Gastrocnemius medialis (tissue), 4 donors: ENCODE measurements around the gene ZNF397. TPM values are rescaled to one million over a fixed set of nuclear protein-coding genes. Genes with fewer than 3 reads are reported as not detected.
A peak's percentile ranks its signal among the peaks of the same experiment; 100 is the strongest.

Experiments
- ATAC-seq, 2 donors: fragments of 150-250 bp; one replicate each; pipeline ENCODE4 v1.9.1; 2016
- DNase-seq, 2 donors: peaks; one replicate each; pipeline ENCODE4 v3.0.0-alpha.2; 2019
- H3K27ac ChIP-seq, 4 donors: fragments of 200-600 bp; sonication (generic); 1 replicate in 1 of 4; 2 replicates in 3 of 4; pipeline ENCODE4 v1.5.1; 2016 to 2018; ENCODE audit warnings: mild to moderate bottlenecking in 2 of 4, moderate library complexity in 1 of 4
- H3K27me3 ChIP-seq, 3 donors: fragments of 200-600 bp; sonication (generic) in 2 of 3; 1 replicate in 1 of 3; 2 replicates in 2 of 3; pipeline versions ENCODE4 v1.5.1 to v1.6.0; 2016 to 2019; ENCODE audit warnings: mild to moderate bottlenecking in 1 of 3, moderate library complexity in 1 of 3
- H3K36me3 ChIP-seq, 2 donors: fragments of 200-600 bp; sonication (generic) in 1 of 2; one replicate each; pipeline ENCODE4 v1.5.1; 2017 to 2018
- H3K4me1 ChIP-seq, 2 donors: fragments of 200-600 bp; sonication (generic) in 1 of 2; one replicate each; pipeline ENCODE4 v1.5.1; 2016 to 2017; ENCODE audit warnings: mild to moderate bottlenecking in 2 of 2
- H3K4me3 ChIP-seq, 4 donors: fragments of 200-600 bp; sonication (generic) in 3 of 4; 1 replicate in 1 of 4; 2 replicates in 3 of 4; pipeline ENCODE4 v1.5.1; 2016 to 2019; ENCODE audit warnings: mild to moderate bottlenecking in 2 of 4
- H3K9me3 ChIP-seq, 3 donors: fragments of 200-600 bp; sonication (generic) in 2 of 3; 1 replicate in 1 of 3; 2 replicates in 2 of 3; pipeline ENCODE4 v1.5.1; 2016 to 2019
- POLR2A ChIP-seq, 2 donors: fragments of 450-650 bp; IDR thresholded peaks; one replicate each; pipeline ENCODE4 v1.6.1; 2017; ENCODE audit warnings: antibody characterized with exemption in 2 of 2, mild to moderate bottlenecking in 2 of 2, moderate library complexity in 2 of 2
- in situ Hi-C, 4 donors: fragments of 200-750 bp; cut with MboI; loops; one replicate each; pipeline versions ENCODE4 v1.15.0 to v1.8.0; 2017; ENCODE audit warnings: low sequenced_read_pairs in 4 of 4
- intact Hi-C: fragments of 100-400 bp; cut with DNase I; formaldehyde crosslinking; loops from one replicate; pipeline ENCODE4 v1.15.1; 2023; ENCODE audit warnings: low total_unique reads
- total RNA-seq, 4 donors: library from RNA; depleted of rRNA; stranded (reverse); fragments of >200 nt; gene quantifications; one replicate each; pipeline versions ENCODE4 v1.1.0 to v1.2.3, GENCODE V29; 2016
- TF ChIP-seq, protein P1 (sequence below), 5 experiments: fragments of 450-650 bp in 3 of 5; fragments of 200-600 bp in 2 of 5; sonication (generic) in 2 of 5; IDR thresholded peaks in 4 of 5; conservative IDR thresholded peaks in 1 of 5; 1 replicate in 4 of 5; 2 replicates in 1 of 5; pipeline ENCODE4 v1.5.1; 2016 to 2019; ENCODE audit warnings: antibody characterized with exemption in 5 of 5, mild to moderate bottlenecking in 3 of 5, moderate library complexity in 3 of 5

Gene ZNF397
- 10 to 100 TPM; 12.3 to 23.4 (median 14.7) TPM for total RNA-seq

DNA sequence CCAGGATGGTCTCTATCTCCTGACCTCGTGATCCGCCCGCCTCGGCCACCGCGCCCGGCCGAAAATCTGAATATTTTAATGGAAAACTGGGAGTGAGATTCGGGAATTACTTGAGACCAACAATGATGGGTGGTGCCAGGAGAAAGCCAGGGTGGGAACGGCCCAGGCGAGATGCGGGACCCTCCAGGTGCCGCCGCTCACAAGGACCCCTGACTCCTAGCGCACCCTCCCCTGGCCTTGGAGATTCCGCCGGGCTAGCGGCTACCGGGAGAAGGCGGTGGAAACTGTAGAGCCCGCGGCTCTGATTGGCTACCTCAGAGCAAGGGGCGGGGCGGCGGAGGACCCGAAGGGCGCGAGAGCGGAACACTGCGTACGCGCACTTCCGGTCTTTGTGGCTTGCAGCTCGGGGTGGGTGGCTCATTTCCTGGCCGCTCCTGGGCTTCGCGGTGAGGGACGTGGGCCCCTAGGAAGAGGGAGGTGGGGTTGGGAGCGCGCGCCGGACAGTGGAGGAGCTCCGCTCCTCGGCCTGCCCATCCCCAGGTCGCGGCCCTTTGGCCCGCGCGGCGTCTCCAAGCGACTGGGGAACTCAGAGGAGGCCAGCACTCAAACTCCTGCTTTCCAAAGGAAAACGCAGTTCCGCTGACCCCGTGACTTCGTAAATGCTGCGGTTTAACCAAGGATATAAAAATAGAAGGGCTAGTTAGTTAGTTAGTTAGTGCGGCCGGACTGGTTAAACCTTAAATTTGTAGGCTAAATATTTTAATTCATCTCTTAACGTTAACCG lies at the start of gene ZNF397:
TSS of gene ZNF397 (plus strand) at position 371 of the 784 bp plus-strand sequence. CDS start 1,437 bp downstream, outside the sequence.
- in situ Hi-C loops (loop anchor here in 2 of 4 donors (5.0 to 25.0 kb wide), 2 partner anchors 46 to 721 kb away; partner anchors contain the start of gene RMP24 (in 2 of the 2)), intact Hi-C loops (loop anchor here (1.0 to 5.0 kb wide), 4 partner anchors 26 to 731 kb away; partner anchors contain the start of genes RMP24, ZNF24 and ZSCAN30)
- peak within 1 kb of the TSS; percentile 92 to 100 (median 96) for H3K27ac ChIP-seq
- DNase-seq, result peak; percentile 96 to 97
- H3K9me3 ChIP-seq, result no peaks in the 10 kb centered on the region
- TF ChIP-seq, protein P1, sequence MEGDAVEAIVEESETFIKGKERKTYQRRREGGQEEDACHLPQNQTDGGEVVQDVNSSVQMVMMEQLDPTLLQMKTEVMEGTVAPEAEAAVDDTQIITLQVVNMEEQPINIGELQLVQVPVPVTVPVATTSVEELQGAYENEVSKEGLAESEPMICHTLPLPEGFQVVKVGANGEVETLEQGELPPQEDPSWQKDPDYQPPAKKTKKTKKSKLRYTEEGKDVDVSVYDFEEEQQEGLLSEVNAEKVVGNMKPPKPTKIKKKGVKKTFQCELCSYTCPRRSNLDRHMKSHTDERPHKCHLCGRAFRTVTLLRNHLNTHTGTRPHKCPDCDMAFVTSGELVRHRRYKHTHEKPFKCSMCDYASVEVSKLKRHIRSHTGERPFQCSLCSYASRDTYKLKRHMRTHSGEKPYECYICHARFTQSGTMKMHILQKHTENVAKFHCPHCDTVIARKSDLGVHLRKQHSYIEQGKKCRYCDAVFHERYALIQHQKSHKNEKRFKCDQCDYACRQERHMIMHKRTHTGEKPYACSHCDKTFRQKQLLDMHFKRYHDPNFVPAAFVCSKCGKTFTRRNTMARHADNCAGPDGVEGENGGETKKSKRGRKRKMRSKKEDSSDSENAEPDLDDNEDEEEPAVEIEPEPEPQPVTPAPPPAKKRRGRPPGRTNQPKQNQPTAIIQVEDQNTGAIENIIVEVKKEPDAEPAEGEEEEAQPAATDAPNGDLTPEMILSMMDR (IDR thresholded peaks at IDR 0.05 in 4 of 5, conservative IDR thresholded peaks at IDR 0.05 in 1 of 5), result peak in 1 of 5 experiments; percentile 16
- TF ChIP-seq POLR2A (IDR thresholded peaks at IDR 0.05), result peak; percentile 95 to 96
- H3K4me3 ChIP-seq, result peak within 1 kb of the TSS; percentile 79 to 95 (median 86)
- peaks cover 10 to 15% of the 10 kb centered on the region in 2 donors for H3K4me1 ChIP-seq
- no peaks in the 10 kb centered on the region for H3K27me3 ChIP-seq
- ATAC-seq, result peak; percentile 99
- H3K36me3 ChIP-seq, result peaks cover 0 to 37% of the 10 kb centered on the region in 2 donors

DNA sequence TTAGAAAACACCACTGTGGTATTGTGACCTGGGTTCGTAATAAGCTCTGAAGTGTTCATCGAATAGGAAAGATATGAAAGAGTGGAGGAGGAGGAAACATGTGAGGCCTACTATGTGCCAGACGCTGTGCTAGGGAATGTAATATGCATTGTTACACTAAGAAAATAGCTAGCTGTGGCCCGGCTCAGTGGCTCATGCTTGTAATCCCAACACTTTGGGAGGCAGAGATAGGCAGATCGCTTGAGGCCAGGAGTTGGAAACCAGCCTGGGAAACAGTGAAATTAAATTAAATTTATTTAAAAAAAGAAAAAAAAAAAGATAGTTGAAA lies 49.2 kb upstream of the ZNF397 start:
- Histone ChIP-seq H3K9me3 (no peaks in the 10 kb centered on the region), H3K27me3 (no peaks in the 10 kb centered on the region), H3K4me3 (no peak overlapping the region), H3K36me3 (no peaks in the 10 kb centered on the region), H3K27ac (no peak overlapping the region), H3K4me1 (peaks cover 0 to 3% of the 10 kb centered on the region in 2 donors)
- in situ Hi-C loops (no loop called here), intact Hi-C loops (no loop called here)
- ATAC-seq, result no peak
- no peak for TF ChIP-seq POLR2A (IDR thresholded peaks at IDR 0.05)
- TF ChIP-seq, protein P1 (IDR thresholded peaks at IDR 0.05 in 4 of 5, conservative IDR thresholded peaks at IDR 0.05 in 1 of 5), result no peak
- no peak for DNase-seq

DNA sequence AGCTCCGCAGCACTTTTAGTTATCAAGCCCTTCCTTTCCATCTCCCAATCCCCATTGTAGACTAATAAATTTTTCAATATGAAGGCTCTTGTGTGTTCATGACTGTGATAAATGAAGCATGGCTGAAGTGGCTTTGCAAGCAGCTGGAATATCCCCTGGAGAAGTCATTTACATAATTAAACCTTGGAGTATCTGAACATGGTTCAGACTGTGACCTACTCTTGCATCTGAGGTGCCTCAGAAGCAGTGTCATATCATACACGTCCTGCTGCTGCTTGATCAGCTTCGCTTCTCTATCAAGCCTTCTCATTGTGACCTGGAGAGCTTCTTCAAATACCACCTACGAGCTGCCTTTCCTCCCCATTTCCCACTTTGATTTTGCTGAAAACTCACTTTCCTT lies 48.4 kb upstream of the ZNF397 start:
- Histone ChIP-seq H3K27me3 (no peaks in the 10 kb centered on the region), H3K4me1 (peaks cover 0 to 3% of the 10 kb centered on the region in 2 donors), H3K4me3 (no peak overlapping the region), H3K9me3 (no peaks in the 10 kb centered on the region), H3K36me3 (no peaks in the 10 kb centered on the region), H3K27ac (no peak overlapping the region)
- no peak for DNase-seq
- no peak for ATAC-seq
- in situ Hi-C loops (no loop called here), intact Hi-C loops (no loop called here)
- no peak for TF ChIP-seq POLR2A (IDR thresholded peaks at IDR 0.05)
- TF ChIP-seq, protein P1 (IDR thresholded peaks at IDR 0.05 in 4 of 5, conservative IDR thresholded peaks at IDR 0.05 in 1 of 5), result no peak

DNA sequence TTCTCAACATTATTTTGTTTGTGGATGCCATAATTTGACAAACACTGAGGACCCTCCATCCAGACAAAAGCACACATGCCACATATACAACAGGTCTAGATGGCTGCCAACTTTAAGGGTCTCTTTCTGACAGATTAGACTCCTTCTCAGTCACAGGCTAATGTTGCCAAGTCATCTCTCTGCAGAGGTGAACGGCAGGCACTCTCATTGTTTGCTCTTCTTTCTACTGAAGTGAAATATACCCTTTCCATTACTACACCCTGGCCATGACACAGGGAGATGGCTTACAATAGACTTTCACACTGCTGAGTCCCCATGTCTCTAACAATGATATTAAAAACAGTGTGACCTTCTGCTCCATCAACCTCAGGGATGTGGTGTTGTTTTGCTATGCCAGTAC lies 47.5 kb upstream of the ZNF397 start:
- DNase-seq (no peak), ATAC-seq (no peak)
- intact Hi-C loops (no loop called here), in situ Hi-C loops (no loop called here)
- Histone ChIP-seq H3K27ac (no peak overlapping the region), H3K4me3 (no peak overlapping the region), H3K27me3 (no peaks in the 10 kb centered on the region), H3K9me3 (no peaks in the 10 kb centered on the region), H3K4me1 (peaks cover 0 to 3% of the 10 kb centered on the region in 2 donors), H3K36me3 (no peaks in the 10 kb centered on the region)
- TF ChIP-seq POLR2A (IDR thresholded peaks at IDR 0.05), result no peak

DNA sequence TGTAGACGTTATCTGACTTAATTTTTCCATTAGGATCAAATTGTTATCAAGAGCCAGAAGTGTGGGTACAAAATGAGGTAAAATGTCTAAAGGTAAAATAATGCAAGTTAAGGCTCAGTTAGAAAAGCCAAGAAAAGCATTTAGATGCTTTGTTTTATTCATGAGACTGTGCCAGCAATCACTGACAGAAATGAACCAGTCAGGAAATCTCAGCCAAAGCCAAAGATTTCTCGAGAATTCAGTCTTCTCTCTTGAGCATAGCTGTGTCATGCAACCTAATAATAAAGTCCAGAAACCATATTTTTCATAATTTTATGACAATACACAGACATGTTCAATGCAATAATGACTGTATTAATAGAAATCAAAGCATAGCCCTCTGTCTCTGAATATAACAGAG lies 43.5 kb upstream of the ZNF397 start:
- intact Hi-C loops, result no loop called here

More for the DNA sequence above, 43.5 kb upstream of the ZNF397 start:
- no peak for ATAC-seq
- H3K27me3 ChIP-seq, result no peaks in the 10 kb centered on the region
- TF ChIP-seq, protein P1 (IDR thresholded peaks at IDR 0.05 in 4 of 5, conservative IDR thresholded peaks at IDR 0.05 in 1 of 5), result no peak
- TF ChIP-seq POLR2A (IDR thresholded peaks at IDR 0.05), result no peak
- no peaks in the 10 kb centered on the region for H3K4me1 ChIP-seq
- in situ Hi-C loops, result no loop called here
- H3K4me3 ChIP-seq, result no peak overlapping the region
- H3K36me3 ChIP-seq, result no peaks in the 10 kb centered on the region
- DNase-seq, result no peak
- no peaks in the 10 kb centered on the region for H3K9me3 ChIP-seq
- no peak overlapping the region for H3K27ac ChIP-seq
